K562 treated with DMSO at 1 percent for 48 hours (cell line): ENCODE data around the gene LAMC2. TPM values are rescaled to one million over a fixed set of nuclear protein-coding genes. Genes with fewer than 3 reads are reported as not detected.

Experiments
- total RNA-seq: library from RNA; unstranded; fragments of 300-600 nt; gene quantifications from 2 replicates; pipeline ENCODE4 v1.2.3, GENCODE V29; 2022; ENCODE audit warnings: low replicate concordance; ENCODE audit errors: extremely low read depth

LAMC2 gene
- not detected in 2 replicates for total RNA-seq

GRCh38 chr1:183185941-183186490 is at the start of gene LAMC2:
LAMC2 (plus strand) TSS chr1:183186264; CDS start chr1:183186353, 89 bp downstream.

Other genes starting within 250 kb of the LAMC2 start
- gene SHCBP1L, start 233.1 kb upstream of the LAMC2 start, total RNA-seq, result not detected in 2 replicates
- gene LAMC1, start 162.8 kb upstream of the LAMC2 start, total RNA-seq, result not detected in 2 replicates
- gene NMNAT2, start 232.1 kb downstream of the LAMC2 start, total RNA-seq, result not detected in 2 replicates